Measurements from ENCODE around the gene UGGT1. TPM values are rescaled to one million over a fixed set of nuclear protein-coding genes. Genes with fewer than 3 reads are reported as not detected.
"Not testable (repeated sequence)": the region's sequence is repeated elsewhere in the genome, so short reads cannot be mapped to it uniquely, and the experiment has no call there.

The UGGT1 gene
- total and polyA plus RNA-seq, 10 donors, result 4.0 to 64.6 (median 48.1) TPM

DNA sequence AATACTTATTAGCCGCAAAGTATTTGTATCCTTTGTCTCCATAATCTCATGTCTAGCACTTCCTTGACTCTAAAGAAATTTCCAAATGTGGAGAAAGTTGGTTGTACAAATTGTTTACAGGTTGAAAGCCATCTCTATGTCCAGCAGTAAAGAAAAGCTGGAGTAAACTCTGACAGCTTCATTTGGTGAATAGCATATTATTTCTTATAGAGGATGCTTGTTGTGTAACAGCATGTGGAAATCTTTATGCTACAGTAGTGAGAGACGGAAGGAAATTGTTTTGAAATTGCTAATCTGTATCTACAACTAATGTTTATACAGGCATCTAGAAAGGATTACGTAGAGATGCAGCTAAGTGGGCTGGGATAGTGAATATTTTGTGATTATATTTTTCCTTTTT is 78.5 kb downstream of the UGGT1 start:
- WGBS, 5 donors, result 46 to 79% (median 68%) methylated on average over 3 of the region's 3 CpGs
- no peaks in the 10 kb centered on the region for H3K27me3 ChIP-seq (replicated peaks in 1 of 7)
- intact Hi-C loops (cut with DNase I; ENCODE audit: low total_unique reads), result no loop called here

DNA sequence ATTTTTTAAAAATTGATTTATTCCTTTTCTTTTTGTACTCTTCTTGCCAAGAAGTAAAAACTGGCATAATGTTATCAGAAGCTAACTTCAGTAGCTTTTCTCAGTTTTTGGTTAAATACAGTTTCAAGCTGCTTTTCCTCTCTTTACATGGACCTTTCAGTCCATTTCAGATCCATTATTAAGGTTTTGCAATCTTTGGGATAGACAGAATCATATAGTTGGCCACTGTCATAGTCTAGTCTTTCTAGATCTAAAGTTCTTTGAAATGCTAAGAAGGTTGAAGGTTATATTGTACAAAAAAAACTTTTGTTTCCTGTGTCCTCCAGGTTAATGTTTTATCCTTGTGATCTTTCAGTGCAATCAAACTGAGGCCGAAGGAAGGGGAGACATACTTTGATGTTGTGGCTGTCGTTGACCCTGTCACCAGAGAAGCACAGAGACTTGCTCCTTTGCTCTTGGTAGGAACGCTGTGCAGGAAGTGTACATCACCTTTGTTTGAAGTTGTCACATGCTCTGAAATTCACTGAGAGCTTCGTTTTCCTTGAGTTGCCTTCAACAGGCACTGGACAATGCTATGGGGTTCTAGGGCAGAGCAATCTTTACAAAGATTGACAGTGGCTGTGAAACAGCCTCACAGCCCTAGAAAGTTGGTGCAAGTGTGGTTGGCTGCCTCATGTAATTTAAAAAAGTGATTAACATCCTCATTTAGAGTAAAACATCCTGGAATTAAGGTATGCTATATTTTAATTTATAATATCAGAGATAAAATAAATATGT is 79.1 kb downstream of the UGGT1 start:
- H3K27me3 ChIP-seq (replicated peaks in 1 of 7), result no peaks in the 10 kb centered on the region
- DNase-seq, result no peak
- 65 to 75% (median 70%) methylated on average over 4 of the region's 4 CpGs for WGBS, 5 donors
- peaks cover 0 to 100% (median 79%) of the 10 kb centered on the region in 6 donors for H3K36me3 ChIP-seq
- H3K4me3 ChIP-seq, result peak overlapping the region in 1 of 8 donors; percentile 47
- peak overlapping the region in 7 of 8 donors; percentile 67 to 93 (median 85) for H3K27ac ChIP-seq
- TF ChIP-seq, protein P1, sequence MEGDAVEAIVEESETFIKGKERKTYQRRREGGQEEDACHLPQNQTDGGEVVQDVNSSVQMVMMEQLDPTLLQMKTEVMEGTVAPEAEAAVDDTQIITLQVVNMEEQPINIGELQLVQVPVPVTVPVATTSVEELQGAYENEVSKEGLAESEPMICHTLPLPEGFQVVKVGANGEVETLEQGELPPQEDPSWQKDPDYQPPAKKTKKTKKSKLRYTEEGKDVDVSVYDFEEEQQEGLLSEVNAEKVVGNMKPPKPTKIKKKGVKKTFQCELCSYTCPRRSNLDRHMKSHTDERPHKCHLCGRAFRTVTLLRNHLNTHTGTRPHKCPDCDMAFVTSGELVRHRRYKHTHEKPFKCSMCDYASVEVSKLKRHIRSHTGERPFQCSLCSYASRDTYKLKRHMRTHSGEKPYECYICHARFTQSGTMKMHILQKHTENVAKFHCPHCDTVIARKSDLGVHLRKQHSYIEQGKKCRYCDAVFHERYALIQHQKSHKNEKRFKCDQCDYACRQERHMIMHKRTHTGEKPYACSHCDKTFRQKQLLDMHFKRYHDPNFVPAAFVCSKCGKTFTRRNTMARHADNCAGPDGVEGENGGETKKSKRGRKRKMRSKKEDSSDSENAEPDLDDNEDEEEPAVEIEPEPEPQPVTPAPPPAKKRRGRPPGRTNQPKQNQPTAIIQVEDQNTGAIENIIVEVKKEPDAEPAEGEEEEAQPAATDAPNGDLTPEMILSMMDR (IDR thresholded peaks at IDR 0.05 in 8 of 11, conservative IDR thresholded peaks at IDR 0.05 in 3 of 11), result no peak
- TF ChIP-seq POLR2AphosphoS5 (IDR thresholded peaks at IDR 0.05) (no peak), POLR2A (IDR thresholded peaks at IDR 0.05) (no peak)
- no peaks in the 10 kb centered on the region for H3K9me3 ChIP-seq
- intact Hi-C loops (cut with DNase I; ENCODE audit: low total_unique reads), result no loop called here
- peaks cover 0 to 47% (median 3%) of the 10 kb centered on the region in 6 donors for H3K4me1 ChIP-seq

More for the DNA sequence above, 78.5 kb downstream of the UGGT1 start:
- Histone ChIP-seq H3K4me3 (peak overlapping the region in 1 of 8 donors; percentile 47), H3K27ac (peak overlapping the region; percentile 23 to 93 (median 82)), H3K4me1 (peaks cover 0 to 47% (median 3%) of the 10 kb centered on the region in 6 donors), H3K36me3 (peaks cover 0 to 100% (median 77%) of the 10 kb centered on the region in 6 donors), H3K9me3 (no peaks in the 10 kb centered on the region)
- no peak for DNase-seq
- no peak for TF ChIP-seq POLR2A (IDR thresholded peaks at IDR 0.05)
- no peak for TF ChIP-seq POLR2AphosphoS5 (IDR thresholded peaks at IDR 0.05)

DNA sequence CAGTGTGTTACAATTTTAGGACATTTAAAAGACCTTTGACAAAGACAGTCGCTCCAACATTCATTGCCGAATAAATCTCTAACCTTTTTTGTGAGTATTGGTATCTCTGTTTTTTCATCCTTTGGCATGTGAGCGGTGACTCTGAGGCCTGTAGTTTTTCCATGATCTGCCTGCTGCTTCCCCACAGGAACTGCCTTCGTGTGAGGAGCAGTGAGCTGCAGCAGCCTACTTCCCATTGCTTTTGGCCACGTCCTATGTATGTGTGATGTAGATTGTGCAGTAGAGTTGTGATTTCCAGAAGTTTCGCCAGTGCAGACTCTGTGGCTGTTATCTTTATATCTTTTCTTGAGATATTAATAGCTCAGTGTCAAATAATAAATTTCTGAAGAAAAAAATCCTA is 79.8 kb downstream of the UGGT1 start:
- no peaks in the 10 kb centered on the region for H3K9me3 ChIP-seq
- H3K27me3 ChIP-seq (replicated peaks in 1 of 7), result no peaks in the 10 kb centered on the region
- TF ChIP-seq POLR2A (IDR thresholded peaks at IDR 0.05) (no peak), POLR2AphosphoS5 (IDR thresholded peaks at IDR 0.05) (no peak)
- TF ChIP-seq, protein P1 (IDR thresholded peaks at IDR 0.05 in 8 of 11, conservative IDR thresholded peaks at IDR 0.05 in 3 of 11), result no peak
- intact Hi-C loops (cut with DNase I; ENCODE audit: low total_unique reads), result no loop called here
- no peak overlapping the region for H3K4me3 ChIP-seq
- H3K27ac ChIP-seq, result peak overlapping the region in 2 of 8 donors; percentile 89 to 93
- peaks cover 0 to 100% (median 79%) of the 10 kb centered on the region in 6 donors for H3K36me3 ChIP-seq
- no peak for DNase-seq
- H3K4me1 ChIP-seq, result peaks cover 0 to 47% (median 3%) of the 10 kb centered on the region in 6 donors
- 73 to 93% (median 83%) methylated on average over 6 of the region's 6 CpGs for WGBS, 5 donors

DNA sequence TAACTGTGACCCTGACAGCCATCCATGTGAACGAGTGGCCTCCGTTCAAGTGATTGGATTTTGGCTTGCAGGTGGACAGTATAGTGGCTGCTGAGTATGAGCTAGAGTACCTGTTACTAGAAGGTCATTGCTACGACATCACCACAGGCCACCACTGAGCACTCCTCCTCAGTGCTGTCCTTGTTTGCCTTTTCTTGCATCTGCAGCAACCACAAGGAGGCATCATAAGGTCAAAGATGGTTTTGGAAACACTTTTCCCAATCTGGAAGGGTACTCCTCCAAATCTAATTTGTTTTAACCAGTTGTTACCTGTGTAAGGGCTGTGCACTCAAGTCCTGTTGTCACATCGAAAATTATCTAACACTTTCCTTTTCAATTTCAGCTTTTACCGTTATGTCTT is 81.2 kb downstream of the UGGT1 start:
- H3K4me3 ChIP-seq, result no peak overlapping the region
- peak overlapping the region in 1 of 8 donors; percentile 93 for H3K27ac ChIP-seq
- H3K4me1 ChIP-seq, result peaks cover 0 to 37% (median 3%) of the 10 kb centered on the region in 6 donors
- WGBS, 5 donors, result 83 to 91% (median 89%) methylated on average over 5 of the region's 5 CpGs
- H3K27me3 ChIP-seq (replicated peaks in 1 of 7), result no peaks in the 10 kb centered on the region
- no peak for TF ChIP-seq POLR2AphosphoS5 (IDR thresholded peaks at IDR 0.05)
- no peaks in the 10 kb centered on the region for H3K9me3 ChIP-seq
- intact Hi-C loops (cut with DNase I; ENCODE audit: low total_unique reads), result no loop called here
- H3K36me3 ChIP-seq, result peaks cover 0 to 100% (median 79%) of the 10 kb centered on the region in 6 donors
- no peak for DNase-seq

DNA sequence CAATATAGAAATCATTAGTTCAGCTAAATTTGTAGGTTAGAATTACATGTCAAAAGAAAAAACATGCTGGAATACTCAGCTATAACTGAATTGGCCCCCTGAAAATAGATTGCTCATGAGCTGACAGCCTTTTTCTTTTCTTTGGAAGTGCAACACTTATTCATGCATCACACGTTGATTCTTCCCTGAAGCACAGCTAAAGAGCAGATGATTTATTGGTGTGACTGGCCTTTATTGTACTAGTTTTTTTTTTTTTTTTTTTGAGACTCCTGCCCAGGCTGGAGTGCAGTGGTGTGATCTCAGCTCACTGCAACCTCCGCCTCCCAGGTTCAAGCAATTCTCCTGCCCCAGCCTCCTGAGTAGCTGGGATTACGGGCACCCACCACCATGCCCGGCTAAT is 83.1 kb downstream of the UGGT1 start:
- H3K27me3 ChIP-seq (replicated peaks in 1 of 7); H3K27ac ChIP-seq; H3K9me3 ChIP-seq; H3K4me3 ChIP-seq; intact Hi-C loops (cut with DNase I; ENCODE audit: low total_unique reads); DNase-seq: not testable (repeated sequence)
- H3K4me1 ChIP-seq, result peaks cover 0 to 23% (median 2%) of the 10 kb centered on the region in 6 donors
- 88 to 95% (median 93%) methylated on average over 4 of the region's 4 CpGs for WGBS, 5 donors
- H3K36me3 ChIP-seq, result peaks cover 3 to 100% (median 89%) of the 10 kb centered on the region in 6 donors

Measured in spleen (tissue), 11 donors.